ENCODE results near the gene MBD3. TPM values are rescaled to one million over a fixed set of nuclear protein-coding genes. Genes with fewer than 3 reads are reported as not detected.
"Not testable (repeated sequence)": the region's sequence is repeated elsewhere in the genome, so short reads cannot be mapped to it uniquely, and the experiment has no call there.

The MBD3 gene
- total RNA-seq, 1 donor from 2014 or later, result 88.9 TPM

DNA sequence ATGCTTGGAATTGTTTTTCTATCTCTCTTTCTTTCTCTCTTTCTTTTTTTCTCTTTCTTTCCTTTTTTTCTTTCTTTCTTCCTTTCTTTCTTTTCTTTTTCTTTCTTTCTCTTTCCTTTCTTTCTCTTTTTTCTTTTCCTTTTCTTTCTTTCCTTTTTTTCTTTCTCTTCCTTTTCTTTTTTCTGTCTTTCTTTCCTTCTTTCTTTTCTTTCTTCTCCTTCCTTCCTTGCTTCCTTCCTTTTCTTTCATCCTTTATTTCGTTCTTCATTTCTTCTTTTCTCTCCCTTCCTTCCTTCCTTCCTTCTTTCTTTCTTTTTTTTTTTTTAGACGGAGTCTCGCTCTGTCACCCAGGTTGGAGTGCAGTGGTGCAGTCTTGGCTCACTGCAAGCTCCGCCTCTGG lies 22.7 kb downstream of the MBD3 start:
- no peak for DNase-seq

DNA sequence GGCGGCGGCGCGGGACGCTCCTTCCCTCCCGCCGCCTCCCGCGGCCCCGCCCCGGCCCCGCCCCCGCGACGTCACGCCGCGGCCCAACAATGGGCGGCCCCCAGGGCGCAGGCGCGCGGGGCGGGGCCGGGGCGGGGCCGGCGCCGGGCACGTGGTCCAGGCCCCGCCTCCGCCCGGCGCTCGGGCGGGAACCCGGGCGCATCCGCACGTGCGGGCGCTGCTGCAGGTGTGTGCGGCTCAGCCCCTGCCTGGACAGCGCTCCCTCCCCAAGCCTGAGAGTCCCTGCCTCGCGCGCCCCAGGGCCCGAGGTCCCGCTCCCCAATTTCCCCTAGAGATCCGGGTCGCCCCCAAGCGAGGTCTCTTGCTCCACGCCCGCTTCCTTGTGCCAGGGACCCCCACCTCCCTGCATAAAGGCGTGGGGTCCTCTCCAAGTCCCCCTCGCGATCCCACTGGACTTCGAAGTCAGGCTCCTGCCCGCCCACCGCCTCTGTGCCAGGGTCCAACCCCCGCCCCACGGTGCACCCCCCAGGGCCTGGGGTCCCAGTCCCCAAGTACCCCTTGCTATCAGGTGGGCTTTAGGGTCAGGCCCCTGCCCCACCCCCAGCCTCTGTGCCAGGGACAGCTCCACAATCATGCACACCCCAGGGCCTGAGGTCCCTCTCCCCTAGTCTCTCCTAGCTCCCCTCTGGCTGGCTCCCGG lies 24.2 kb downstream of the MBD3 start, which contains the start of gene MEX3D:
Gene MEX3D (minus strand): TSS at position 6 of the 700 bp plus-strand sequence. CDS start 267 bp downstream, outside the sequence.
- DNase-seq, result peak; percentile 91

DNA sequence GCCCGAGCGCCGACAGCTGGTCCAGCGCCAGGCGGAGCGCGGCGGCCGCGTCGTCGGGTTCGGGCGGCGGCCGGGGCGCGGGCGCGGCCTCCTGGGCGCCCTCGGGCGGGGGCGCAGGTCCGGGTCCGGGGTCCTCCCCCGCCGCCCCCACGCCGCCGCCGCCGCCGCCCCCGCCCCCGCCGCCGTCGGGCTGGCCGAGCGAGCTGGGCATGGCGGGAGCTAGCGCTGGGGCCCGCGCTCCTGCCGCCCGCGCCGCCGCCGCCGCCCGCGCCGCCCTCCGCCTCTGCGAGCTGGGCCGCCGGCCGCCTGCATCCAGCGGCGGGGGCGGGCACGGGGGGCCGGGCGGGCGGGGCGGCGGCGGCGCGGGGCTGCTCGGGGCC lies 24.8 kb downstream of the MBD3 start:
- no peak for DNase-seq

DNA sequence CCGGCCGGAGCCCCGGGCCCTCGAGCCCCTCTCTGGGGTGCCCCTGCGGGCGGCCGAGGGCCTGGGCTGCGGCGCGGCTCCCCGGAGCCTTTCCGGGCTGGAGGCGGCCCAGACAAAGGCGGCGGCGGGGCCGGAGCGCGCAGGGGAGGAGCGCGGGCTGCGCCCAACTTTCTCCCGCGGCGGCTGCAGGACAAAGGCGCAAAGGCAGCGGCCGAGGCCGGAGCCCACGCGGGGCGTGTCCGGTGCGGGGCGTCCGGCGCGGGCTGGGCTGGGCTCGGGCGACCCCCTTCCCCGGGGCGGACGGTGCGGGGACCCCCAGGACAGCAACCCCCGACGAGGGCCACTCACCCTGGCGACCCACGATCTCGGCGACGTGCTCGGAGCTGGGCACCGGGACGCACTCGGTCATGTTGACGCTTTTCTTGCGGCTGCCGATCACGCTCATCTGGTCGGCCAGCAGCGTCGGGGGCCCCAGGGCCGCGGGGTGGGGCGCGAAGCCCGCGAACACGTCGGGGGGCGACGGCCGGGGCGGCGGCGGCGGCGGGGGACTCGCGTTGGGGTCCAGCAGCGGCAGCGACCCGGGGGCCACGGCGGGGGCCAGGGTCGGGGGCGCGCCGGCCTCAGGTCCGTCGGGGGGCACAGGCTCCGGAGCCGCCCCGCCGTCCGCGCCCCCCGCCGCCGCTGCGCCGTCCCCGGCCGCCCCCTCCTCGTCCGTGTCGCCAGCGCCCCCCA lies 25.4 kb downstream of the MBD3 start:
- DNase-seq, result no peak

DNA sequence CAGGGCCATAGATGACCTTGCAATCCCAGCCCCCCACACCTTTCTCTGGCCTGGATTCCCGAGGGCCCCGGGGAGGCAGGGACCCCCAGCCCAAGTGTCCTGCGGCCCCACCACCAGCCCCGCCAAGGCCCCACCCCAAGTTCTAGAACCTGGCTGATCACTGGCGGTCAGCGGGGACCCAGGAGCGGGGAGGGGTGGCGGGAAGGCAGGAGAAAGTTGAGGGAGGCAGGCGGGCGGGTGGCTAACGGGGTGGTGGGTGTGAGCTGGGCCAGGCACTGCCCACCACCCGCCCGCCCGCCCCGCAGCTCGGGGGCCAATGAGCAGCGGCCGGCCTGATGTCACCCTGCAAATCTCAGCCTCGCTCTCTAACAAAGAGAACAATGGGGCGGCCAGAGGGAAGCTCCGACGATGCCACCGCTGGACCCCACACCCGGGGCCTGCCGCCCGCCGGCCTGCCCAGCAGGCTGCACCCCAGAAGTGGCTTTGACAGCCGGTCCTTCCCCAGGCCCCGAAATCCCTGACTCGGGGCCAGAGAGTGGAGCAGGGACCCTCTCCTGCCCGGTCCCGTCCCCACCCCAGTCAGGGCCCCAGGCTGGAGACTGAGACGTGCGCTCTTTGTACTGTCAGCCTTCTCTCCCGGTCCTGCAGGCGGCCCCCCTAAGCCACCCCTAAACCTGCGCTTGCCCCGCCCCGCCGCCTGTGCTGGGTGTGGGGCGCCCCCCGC lies 26.1 kb downstream of the MBD3 start:
- peak; percentile 94 for DNase-seq

DNA sequence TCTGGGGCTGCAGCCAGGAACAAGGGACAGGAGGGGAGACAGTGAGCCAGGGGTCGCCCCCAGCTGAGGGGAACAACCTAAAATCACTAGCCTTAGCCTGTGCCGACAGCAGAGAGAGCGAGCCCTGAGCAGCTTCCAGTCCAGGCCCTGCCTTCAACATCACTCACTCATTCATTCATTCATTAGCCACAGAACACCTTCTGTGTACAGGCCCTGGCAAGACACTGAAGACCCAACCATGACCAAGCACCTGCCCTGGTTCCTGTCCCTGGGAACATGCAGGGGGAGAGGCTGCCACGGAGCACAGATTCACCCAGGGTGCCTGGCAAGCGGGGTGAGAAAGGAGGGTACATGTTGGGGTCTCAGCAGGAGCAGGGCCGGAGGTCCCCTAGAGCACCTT lies 29.4 kb downstream of the MBD3 start:
- DNase-seq, result no peak

DNA sequence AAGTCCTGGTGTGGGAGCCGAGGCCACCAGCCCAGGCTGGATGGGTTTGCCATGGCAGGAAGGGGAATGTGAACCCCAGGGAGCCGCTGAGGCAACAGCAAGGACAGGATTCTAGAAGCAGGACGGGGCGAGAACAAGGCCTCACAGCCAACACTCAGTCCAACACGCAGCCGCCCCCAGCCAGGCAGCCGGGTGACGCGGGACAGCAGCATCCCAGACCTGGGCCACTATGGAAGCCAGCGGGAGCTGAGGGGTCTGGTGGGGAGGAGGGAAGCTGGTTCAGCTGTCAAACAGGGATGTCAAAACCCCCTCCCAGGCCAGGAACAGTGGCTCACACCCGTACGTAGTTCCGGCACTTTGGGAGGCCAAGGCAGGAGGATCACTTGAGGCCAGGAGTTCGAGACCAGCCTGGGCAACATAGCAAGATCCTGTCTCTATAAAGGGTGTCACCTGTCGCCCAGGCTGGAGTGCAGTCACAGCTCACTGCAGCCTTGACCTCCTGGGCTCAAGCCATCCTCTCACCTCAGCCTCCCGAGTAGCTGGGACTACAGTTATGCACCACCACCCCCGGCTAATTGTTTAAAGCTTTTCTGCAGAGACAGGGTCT lies 31.3 kb downstream of the MBD3 start:
- DNase-seq, result no peak

DNA sequence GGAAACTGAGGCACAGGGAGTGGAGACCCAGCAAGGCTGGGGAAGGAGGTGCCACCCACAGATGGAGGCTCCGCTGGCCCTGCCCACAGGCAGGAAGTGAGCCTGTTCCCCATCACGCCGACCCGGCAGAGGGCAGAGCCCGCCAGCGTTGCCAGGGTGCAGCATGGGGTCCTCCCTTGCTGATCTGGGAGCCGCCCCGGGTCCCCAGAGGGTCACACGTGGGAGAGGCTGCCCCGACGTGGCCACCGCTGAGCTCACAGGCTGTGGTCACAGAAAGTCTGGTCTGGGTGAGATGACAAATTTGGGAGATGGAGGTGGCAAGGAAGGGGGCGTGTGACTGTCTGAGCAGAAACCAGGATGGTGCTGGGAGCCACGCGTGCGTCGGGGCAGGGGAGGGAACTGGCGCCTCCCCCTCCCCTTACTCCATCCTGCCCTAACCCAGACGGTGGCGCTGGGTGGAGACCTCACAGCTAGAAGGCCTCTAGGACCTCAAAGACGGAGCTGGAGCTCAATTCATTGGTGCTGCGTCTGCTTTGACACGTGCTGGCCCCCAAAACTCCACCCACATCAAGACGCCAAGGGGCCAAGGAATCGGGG lies 32.3 kb downstream of the MBD3 start:
- no peak for DNase-seq

DNA sequence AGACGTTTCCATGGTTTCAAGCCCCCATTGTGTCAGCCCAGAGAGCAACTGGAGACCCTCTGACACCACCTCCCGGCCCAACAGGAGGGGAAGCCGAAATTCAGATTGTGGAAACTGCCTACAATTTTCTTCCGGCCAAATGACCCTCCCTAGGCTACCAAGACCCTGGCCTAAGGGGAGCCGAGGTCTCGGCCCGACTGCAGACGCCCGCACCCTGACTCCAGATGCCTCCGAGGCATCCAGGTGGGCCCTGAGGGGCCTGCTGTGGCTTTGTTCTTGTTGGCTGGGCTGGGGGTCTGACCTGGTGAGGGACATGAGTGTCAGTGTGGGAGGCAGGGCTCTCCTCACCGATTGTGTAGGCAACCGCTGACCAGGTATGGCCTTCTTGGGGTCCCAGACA lies 34.1 kb downstream of the MBD3 start:
- DNase-seq, result no peak

DNA sequence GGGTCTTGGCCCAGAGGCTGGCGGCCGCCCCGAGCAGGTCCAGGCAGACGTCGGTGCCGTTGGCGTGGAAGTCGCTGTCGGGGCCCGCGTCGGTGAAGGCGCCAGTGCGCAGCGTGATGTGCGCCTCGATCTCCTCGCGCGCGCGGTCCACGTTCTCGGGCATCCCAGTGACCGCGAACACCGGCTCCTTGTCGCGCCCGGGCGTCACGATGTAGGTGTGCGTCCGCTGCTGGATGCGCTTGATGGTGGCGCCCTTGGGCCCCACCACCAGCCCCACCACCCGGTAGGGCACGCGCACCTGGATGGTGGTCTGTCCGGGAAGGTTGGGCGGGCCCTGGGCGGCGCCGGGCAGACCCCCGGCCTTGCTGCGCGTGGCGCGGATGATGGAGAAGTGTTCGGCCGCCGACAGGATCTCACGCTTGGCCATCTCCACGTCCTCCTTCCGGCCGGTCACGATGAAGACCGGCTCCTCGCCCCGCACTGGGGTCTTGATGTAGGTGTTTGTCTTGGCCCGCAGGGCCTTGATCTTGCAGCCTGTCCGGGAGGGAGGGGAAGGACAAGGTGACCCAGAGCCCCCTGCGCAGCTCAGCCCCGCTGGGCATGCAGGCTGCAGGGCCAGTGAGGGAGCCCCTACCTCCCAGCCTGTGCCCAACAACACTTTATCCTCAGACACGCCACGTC lies 36.1 kb downstream of the MBD3 start:
- no peak for DNase-seq

DNA sequence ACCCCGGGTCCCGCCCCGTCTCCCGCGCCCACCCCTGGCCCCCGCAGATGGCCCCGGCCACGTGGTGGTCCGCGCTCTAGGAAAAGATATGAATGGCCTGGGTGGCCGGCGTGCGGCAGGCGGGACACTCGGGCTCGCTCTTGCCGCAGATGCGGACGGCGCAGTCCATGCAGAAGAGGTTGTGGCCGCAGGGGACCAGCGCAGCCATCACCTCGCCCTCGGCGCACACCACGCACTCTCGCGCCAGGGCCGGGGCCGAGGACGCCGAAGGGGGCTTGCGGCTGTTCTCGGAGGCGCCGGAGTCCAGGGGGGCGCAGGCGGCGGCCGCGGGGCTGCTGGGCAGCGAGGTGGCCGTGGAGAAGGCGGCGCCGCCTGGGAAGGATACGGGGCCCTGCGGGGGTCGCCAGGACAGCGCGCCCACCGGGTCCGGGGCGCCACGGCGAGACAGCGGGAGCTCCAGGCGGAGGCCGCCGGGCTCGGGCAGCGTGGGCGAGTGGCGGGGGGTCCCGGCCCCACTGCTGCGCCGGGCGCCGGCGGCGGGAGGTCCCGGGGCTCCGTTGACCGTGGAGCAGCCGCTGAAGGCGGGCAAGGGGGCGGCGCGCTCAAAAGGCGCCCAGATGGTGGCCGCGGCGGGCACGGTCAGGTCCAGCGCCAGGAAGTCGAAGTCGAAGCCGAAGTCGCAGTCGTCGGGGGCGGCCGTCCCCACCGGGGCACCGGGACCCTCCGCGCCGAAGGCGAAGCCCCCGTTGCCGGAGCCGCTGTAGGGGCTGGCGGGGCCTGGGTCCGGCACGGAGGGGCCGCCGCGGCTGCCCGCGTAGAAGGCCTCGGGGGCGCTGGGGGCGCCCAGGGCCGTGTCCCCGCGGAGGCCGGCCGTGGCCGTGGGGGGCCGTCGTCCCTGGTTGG lies 36.9 kb downstream of the MBD3 start:
- no peak for DNase-seq

DNA sequence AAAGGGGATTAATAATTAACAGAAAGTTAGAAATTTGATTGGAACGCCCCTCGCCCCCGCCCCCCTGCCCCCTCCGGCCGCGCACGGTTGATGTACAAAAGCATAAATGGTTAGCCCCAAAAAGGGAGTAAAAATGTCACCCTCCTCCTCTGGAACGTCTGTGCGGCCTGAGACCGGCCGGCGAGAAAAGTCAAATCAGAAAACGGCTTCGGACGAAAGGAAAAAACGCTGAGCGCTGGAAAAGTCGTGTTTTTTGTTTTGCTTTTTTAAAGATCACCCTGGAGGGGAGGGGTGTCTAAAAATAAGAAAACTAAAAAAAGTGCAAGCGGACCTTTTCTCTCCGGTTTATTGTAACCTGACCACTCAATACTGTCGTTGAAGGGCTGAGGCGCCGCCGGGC lies 37.7 kb downstream of the MBD3 start:
- no peak for DNase-seq

DNA sequence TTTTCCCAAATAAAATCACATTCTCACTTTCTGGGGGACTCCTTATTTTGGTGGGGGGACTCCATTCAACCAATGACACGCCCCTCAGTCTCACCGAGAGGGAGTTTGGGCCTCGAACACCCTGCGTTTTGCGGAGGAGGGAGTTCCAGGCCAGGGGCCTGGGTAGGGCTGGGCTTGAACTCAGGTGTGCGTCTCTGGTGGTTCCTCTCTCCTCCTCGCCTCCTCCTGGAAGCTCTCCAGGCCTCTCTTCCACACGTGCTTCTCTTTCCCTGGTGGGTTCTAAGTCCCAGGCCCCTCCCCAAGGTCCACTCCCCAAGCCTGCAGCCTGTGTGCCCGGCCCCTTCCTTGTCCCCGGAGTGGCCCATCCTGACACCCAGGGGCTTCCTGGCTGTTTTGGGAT lies 39.2 kb downstream of the MBD3 start:
- DNase-seq, result no peak

DNA sequence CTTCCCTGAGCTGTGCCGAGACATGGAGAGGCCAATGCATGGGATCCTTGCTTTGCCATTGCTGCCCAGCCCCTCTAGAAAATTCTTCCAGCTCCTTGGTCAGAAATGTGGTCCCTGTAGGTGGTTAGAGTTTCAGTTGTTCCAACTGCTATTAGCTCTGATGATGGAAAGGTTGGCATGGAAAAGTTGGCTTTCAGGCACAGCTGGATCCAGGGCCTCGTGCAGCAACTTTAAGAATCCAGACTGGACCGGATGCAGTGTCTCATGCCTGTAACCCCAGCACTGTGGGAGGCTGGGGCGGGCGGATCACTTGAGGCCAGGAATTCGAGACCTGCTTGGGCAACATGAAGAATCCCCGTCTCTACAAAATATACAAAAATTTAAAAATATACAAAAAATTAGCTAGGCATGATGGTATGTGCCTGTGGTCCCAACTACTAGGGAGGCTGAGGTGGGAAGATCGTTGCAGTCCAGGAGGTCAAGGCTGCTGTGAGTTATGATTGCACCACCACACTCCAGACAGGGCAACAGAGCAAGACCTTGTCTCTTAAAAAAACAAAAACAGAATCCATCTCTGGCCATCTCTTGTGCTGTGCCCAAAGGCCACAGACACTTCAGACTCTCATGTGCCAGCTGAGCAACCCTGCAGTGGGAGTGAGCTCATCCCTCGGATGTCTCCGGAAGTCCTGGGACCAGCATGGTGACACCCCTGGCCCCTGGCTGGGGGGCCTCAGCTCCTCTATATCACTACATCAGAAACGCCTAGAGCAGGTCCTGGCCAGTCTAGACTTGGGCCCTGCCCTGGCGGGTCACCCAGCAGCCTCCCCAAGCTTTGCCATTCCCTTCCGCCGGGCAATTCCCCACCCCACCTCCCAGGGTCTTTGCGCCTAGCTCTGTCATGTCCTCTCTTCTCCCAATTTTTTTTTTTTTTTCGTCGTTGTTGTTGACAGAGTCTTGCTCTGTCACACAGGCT lies 41.3 kb downstream of the MBD3 start:
- DNase-seq, result no peak

DNA sequence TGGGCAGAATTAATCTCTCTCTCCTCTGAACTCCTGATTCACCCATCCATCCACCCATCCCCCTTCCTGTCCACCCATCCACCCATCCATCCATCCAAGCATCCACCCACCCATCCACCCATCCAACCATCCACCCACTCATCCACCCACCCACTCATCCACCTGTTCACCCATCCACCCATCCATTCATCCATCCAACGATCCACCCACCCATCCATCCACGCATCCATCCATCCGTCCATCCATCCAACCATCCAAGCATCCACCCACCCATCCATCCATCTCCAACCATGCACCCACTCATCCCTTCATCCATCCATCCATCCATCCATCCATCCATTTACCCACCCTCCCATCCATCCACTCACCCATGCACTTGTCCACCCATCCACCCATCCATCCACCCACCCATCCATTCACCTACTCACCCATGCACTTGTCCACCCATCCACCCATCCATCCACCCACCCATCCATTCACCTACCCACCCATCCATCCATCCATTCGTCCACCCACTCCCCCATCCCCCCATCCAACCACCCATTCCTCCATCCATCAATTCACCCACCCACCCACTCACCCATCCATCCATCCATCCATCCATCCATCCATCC lies 43.2 kb downstream of the MBD3 start:
- DNase-seq, result no peak

DNA sequence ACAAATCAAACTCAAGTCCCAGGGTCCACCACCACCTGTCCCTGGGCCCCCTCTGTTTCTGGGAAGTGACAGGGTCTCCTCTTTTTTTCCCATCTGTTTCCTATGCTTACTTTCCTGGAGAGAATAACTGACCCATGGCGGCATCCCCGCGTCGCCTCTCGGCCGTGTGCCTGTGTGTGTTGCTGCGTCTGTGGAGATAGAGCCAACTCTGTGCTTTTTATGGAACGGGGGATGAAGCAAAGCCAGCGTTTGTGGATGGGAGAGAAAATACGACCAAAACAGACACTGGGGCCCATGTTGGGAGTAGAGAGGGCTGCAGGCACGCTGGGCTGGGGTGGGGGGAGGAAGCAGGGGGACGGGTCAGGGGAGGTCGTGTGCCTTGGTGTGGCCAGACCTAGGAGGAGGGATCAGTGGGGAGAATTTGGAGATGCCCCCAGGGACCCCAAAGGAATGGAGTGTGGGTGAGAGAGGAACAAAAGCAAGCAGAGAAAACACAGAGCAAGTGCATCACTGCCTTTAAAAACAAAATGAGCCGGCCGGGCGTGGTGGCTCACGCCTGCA lies 52.2 kb downstream of the MBD3 start:
- peak; percentile 72 for DNase-seq

DNA sequence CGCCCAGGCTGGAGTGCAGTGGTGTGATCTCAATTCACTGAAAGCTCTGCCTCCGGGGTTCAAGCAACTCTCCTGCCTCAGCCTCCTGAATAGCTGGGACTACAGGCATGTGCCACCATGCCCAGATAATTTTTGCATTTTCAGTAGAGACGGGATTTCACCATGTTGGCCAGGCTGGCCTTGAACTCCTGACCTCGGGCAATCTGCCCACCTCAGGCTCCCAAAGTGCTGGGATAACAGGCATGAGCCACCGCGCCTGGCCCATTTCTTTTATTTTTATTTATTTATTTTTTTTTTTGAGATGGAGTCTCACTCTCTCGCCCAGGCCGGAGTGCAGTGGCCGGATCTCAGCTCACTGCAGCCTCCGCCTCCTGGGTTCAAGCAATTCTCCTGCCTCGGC lies 52.9 kb downstream of the MBD3 start:
- not testable (repeated sequence) for DNase-seq

DNA sequence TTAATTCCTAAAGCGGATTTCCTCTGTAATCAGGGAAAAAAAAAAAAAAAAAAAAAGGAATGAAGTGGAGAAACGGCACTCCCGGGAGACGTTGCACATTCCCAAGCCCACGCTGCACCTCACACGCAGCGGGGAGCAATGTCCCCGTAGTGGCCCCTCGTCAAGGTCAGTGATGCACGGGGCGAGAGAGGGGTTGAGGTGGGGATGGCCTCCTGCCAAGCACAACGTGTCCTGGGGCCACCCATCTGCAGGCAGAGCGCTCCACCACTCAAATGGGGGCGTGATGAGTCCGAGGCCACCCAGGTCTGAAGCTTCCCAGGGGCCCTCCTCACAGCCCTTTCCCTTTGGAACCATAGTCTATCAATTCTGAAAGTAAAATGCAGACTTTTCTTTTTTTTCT lies 53.7 kb downstream of the MBD3 start:
- peak; percentile 20 for DNase-seq

DNA sequence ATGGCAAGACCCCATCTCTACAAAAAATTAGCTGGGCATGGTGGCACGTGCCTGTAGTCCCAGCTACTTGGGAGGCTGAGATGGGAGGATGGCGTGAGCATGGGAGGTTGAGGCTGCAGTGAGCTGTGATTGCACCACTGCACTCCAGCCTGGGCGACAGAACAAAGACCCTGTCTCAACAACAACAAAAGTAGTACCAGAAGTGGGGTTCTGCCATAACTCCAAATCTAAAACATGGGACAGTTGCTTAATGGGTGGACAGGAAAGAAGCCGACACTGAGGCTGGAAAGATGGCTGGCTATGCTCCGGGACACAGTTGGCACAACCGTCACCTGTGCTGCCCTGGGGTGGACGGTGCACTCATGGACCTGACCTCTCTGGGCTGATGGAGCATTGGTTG lies 57.0 kb downstream of the MBD3 start:
- DNase-seq, result not testable (repeated sequence)

Data from tongue (tissue), 2 donors.